Measurements from ENCODE around the gene TDRD7. TPM values are rescaled to one million over a fixed set of nuclear protein-coding genes. Genes with fewer than 3 reads are reported as not detected.

The TDRD7 gene
- total RNA-seq, 4 donors from 2014 or later = 8.5 to 16.5 (median 13.3) TPM

DNA sequence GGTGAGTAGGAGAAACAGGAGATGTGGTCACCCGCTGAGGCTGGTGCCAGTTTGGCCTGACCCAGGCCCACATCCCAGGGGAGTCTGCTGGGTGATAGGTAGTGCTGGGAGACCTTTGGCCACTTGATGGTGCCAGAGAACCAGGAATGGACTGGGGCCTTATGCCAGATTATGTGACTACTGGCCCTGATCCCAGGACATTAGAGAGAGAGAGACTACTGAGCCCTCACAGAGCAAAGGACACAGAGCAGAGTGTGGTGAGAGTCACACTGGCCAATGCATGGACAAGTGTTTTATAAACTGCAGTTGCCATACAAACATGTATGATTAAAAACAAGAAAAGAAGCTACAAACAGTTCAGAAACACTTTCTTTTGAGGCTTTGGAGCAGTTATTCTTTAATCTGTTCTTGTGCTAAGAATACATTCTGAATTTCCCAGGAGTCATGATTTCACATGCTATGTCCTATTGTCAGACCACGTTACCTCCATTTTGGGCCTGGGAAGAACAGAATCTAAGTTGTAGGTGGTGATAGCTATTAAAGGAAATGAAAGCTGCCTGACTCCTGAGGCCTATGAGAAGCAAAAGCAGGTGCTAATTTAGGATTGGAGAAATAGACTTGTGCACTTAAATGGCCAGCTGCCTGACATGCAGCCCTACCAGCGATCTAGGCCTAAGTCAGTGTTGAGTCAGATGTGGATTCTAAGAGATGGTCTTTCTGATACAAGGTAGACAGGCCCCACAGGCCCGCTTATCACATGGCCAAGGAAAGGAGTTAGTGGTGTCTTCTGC, 57.0 kb downstream of the TDRD7 start:
- TF ChIP-seq, protein P1, sequence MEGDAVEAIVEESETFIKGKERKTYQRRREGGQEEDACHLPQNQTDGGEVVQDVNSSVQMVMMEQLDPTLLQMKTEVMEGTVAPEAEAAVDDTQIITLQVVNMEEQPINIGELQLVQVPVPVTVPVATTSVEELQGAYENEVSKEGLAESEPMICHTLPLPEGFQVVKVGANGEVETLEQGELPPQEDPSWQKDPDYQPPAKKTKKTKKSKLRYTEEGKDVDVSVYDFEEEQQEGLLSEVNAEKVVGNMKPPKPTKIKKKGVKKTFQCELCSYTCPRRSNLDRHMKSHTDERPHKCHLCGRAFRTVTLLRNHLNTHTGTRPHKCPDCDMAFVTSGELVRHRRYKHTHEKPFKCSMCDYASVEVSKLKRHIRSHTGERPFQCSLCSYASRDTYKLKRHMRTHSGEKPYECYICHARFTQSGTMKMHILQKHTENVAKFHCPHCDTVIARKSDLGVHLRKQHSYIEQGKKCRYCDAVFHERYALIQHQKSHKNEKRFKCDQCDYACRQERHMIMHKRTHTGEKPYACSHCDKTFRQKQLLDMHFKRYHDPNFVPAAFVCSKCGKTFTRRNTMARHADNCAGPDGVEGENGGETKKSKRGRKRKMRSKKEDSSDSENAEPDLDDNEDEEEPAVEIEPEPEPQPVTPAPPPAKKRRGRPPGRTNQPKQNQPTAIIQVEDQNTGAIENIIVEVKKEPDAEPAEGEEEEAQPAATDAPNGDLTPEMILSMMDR (IDR thresholded peaks at IDR 0.05; ENCODE audit: low read depth) = no peak

DNA sequence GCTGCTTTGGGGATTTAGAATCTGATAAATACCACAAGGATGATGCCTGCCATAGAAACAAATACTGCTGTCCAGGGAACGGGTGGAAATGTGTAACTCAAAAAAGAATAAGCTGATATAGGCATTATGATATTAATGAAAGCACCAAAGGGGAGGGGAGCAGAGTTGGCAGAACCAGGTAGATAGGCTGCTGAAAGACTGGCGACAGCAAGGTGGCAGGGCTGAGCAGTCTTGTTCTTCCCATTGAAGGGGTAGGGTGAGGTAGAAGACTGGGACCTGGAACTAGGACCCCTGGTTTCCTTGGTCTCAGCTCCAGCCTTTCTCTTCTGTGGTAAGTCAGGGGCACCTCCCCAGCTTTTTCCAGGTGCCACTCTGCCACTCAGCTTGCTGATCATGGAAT, 58.2 kb downstream of the TDRD7 start:
- TF ChIP-seq, protein P1 (IDR thresholded peaks at IDR 0.05; ENCODE audit: low read depth) = no peak

DNA sequence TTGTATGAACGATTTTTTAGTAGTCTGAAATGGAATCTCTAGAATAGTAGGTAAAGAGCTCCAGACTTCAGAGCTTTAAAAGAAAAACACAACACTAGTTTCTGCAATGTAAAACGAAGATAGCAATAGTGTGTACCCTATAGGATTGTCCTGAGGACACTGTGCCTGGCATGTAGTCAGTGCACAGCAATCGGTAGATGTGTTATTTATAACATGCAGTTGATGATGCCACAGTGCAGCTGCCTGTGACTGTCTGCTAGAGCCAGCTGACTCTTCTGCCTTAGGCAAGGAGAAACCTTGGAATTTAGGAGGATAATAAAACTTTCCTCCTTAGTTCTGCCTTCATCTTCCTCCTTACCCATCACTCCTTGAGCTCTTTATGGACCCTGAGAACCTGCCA, 61.8 kb downstream of the TDRD7 start:
- TF ChIP-seq, protein P1 (IDR thresholded peaks at IDR 0.05; ENCODE audit: low read depth) = no peak

GRCh38 chr9:97474372-97474925, 62.6 kb downstream of the TDRD7 start:
- TF ChIP-seq, protein P1 (IDR thresholded peaks at IDR 0.05; ENCODE audit: low read depth) = no peak

DNA sequence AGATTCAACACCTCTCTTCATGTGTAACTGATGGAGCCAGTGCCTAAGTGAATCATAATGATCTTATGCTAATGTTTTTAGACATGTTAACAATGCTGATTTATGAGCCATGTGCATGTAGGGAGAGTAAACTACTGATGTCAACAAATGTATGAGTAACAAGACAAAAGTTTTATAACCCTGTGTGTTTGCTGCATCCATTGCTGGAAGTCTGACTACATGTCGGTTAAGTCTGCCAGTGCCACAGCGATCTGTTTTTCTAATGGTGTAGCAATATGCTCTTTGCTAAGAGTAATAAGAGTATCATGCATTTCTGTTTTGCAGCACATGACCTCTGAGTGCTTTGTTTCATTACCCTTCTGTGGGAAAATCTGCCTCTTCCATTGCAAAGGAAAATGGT, 63.2 kb downstream of the TDRD7 start:
- TF ChIP-seq, protein P1 (IDR thresholded peaks at IDR 0.05; ENCODE audit: low read depth) = no peak

GRCh38 chr9:97478301-97478981, 66.5 kb downstream of the TDRD7 start:
- TF ChIP-seq, protein P1 (IDR thresholded peaks at IDR 0.05; ENCODE audit: low read depth) = no peak

GRCh38 chr9:97479496-97480159, 67.7 kb downstream of the TDRD7 start:
- TF ChIP-seq, protein P1 (IDR thresholded peaks at IDR 0.05; ENCODE audit: low read depth) = no peak

All from subcutaneous adipose tissue (tissue), 4 donors.